Femur (tissue), 1 donor: ENCODE measurements around the gene PGAM5.

Source experiments
- DNase-seq: peaks from one replicate; pipeline ENCODE4 v3.0.0-alpha.2; 2017

The PGAM5 gene

DNA sequence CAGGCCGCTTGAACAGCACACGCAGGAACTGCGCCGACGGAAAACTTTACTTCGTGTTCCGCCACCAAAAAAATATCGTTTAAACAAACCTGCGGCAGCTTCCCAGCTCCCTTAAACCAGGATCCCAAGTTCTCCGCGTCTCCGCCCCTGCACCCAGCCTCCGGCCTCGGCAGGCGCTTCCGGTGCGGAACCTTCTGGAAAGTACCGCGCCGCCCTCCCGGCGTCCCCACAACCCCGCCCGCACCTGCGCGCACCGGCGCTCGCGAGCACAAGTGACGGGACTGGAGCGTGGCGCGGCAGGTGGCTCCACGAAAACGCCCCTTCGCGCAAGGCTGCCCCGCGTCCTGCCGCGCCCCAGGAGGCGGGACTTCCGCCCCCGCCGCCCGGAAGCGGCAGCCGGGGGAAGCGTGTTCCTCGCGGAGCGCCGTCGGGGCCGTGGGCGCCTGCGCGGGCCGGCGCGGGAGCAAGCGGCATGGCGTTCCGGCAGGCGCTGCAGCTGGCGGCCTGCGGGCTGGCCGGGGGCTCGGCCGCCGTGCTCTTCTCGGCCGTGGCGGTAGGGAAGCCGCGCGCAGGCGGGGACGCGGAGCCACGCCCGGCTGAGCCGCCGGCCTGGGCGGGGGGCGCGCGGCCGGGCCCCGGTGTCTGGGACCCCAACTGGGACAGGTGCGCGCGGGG lies at the start of gene PGAM5:
Gene PGAM5 (plus strand): TSS at position 438 of the 675 bp plus-strand sequence. CDS start 35 bp downstream, at position 473.
- DNase-seq, result peak; percentile 89

- no peak for DNase-seq
Measured at GRCh38 chr12:132660996-132661395, 49.6 kb upstream of the PGAM5 start.

GRCh38 chr12:132661972-132662371 lies 48.7 kb upstream of the PGAM5 start:
- DNase-seq, result no peak

DNA sequence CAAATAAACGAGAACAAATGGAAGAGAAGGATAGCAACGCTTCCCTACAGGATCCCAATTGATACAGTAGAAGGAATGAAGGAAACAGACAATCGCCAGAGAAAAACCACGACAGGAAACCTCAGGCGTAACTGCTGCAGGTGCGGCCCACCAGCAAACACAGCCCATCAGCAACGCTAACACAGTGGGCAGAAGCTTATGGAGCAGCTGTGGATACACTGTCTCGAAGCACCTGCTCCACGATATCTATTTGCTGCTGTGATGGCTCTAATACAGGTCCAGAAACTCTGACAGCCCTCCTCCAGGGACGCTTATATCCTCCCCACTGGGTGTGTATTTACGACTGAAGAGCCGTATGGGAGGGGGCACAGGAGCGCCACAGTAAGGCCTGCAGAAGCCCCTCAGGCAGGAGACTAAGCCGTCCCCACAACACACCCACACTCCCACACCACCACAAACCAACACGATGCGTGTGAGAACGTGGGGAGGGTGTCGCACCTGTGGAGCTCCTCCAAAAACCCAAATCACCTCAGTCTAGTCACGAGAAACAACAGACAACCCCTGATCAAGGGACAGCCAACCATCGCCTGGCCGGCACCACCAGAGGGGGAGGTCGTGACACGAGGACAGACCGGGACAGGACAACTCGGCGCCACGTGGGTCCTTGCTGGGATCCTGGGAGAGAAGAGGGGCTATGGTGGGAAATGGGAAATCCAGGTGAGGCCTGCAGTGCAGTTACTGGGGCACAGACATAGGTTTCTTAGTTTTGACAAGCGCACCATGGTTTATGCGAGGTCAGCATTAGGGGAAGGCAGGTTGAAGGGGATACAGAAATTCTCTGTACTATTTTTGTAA lies 47.5 kb upstream of the PGAM5 start:
- no peak for DNase-seq

DNA sequence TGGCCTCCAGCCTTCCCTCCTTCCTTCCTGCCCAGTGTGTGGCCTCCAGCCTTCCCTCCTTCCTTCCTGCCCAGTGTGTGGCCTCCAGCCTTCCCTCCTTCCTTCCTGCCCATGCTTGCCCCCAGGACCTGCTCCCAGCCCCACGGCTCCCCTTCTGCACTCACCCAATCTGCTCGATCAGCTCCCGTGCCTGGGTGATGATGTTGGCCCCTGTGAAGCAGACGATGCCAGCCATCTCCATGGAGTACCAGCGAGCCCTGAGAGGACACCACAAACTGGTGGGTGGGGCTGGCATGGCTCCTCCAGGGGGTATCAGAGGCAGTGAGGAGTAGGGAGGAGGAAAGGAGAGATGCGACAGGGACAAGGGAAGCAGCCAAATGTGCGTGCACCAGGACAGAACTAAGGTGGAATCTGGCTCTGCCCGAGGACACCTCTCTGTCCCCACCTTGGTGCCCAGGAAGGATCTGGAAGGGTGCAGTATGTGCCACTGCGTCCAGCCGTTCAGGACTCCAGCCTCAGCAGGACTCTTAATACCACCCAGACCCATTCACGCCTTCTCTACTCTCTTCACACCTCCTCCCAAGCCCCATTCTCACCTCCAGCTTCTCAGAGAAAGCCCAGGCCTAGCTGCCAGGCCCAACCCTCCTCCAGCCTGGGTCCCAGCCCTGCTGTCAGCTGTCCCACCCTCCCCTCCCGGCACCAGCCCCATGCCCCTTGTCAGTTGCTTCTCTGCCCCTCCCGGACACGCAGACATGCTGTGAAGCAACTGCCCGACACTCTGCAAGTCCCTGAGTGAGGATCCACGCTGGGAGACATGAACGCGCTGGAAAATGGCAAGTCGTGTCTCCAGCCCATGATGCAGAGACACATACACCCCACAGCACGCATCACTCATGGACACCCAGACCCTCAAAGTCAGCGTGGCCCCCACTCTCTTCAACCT lies 46.2 kb upstream of the PGAM5 start:
- DNase-seq, result no peak

DNA sequence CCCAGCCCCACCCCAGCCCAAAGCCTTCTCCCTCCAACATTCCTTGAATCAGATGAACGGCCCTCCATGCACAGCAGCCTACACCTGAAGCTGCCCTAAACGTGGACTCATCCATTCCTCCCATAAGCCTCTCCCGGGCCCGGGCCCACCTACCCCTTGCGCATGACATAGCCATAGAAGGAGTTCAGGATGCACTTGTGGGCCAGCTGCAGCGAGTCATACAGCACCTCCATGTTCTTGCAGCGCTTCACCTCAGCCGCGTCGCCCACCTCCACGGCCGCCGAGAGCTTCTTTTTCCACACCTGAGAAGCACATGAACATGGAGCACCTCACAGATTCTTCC lies 45.5 kb upstream of the PGAM5 start:
- DNase-seq, result no peak

DNA sequence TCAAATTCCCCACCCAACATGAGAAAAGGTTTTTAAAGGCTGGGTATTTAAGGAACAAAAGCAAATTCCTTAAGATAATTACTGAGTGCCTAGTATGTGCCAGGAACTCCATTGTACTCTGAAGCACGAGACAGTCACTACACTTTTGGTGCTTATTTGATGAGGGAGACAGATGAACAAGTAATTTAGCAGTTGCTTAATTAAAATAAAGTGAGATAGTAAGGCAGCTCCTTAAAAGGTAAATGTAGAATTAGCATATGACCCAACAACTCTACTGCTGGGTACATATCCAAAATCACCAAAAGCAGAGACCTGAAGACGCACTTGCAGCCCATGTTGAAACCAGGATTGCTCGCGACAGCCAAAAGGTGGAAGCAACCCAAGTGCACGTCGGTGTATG lies 44.8 kb upstream of the PGAM5 start:
- no peak for DNase-seq

DNA sequence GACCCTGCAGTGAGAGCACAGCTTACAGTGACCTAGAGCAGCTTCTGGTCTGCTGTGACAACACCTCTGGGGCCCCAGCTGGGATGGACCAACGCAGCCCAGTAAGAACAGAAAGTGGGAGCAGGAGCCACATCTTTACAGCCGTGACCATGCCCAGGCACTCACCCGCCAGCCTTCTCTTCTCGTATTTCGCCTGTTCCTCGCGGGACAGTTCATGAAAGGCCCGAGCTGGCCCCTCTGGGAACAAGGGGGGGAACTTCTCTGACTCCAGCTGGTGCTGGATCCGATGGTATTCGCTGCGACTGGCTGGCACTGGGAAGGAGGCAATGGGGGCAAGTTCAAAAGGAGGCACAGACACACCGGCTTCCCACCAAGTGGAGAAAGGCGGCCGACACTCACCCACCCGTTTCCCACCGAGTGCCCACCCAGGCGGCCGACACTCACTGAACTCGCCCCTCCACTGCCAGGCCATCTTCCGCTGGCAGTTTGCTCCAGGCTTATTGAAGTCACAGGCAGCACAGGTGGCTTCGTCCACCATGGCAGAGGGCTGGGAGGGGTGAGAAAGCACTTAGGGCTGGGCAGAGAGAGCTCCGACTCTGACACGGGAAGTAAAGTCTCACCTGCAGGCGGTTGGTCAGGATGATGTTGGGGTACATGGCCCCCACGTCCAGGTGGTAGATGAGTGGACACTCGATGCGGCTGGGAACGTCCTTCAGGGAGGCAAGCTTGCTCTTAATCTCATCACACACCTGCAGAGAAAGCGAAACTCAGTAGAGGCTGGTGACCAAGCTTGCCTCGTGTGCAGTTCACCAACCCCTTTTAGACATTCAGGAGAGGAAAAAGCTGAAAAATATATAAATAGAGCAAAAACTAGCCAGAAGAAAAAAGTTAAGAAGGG lies 42.2 kb upstream of the PGAM5 start:
- DNase-seq, result no peak

DNA sequence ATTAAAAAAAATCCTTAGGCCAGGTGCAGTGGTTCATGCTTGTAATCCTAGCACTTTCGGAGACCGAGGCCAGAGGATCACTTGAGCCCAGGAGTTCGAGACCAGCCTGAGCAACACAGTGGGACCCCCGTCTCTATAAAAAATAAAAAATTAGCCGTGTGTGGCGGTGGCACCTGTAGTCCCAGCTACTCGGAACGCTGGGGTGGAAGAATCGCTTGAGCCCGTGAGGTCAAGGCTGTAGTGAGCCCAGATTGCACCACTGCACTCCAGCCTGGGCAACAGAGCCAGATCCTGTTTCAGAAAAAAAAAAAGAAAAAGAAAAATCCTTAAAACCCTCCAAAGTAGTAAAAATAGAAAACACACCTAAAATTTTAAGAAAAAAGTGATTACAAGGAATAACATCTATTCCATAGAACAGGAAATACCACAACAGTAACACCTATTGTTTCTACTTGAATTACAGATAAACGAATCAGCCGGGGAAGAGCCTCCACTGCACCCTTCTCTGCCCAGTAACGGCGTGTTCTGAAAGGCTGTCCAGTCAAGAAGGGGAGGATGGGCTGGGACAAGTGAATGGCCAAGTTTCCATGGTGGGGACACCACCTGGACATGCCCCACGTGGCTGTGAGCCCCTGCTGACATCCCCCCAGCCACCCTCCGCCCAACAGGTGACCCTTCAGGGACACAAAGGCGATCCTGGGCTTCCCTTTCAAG lies 41.3 kb upstream of the PGAM5 start:
- no peak for DNase-seq

- DNase-seq, result no peak
Measured at GRCh38 chr12:132672116-132672515, 38.5 kb upstream of the PGAM5 start.

- no peak for DNase-seq
Measured at GRCh38 chr12:132672678-132673077, 38.0 kb upstream of the PGAM5 start.

DNA sequence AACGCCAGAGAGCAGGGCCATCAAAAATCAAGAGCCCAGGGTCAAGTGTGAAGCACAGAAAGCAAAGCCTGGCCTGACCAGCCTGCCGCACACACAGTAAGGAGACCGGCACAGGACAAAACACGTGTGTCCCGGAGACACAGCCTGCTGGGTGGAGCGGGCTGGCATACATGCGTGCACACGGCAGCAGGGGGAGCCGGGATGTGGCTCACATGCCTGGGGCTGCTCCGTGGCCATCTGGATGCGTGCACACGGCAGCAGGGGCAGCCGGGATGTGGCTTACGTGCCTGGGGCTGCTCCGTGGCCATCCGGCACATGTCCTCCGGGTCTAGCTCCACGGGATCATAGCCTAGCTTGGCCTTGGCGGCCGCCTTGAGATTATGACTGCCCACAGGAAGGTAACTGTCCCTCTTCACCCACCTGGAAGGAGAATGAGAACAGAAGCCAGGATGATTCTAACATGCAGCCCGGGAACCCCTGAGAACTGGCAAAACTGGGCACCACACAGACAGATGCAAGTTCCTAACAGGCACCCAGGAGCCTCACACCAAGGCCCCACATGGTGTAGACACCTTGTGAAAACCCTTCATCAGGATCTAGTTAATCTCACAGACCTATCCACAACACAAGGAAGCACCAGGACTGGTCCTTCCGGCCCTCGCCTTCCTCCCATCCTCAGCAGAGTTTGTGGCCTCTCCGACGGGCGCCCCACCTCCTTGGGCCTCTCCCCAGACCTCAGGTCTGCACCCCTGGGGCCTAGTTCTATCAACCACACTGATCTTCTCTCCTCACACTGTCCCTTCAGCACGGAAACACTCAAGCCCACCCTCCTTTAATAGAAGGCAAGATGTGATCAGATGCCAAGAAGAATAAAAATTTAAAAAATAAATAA lies 37.1 kb upstream of the PGAM5 start:
- DNase-seq, result no peak

GRCh38 chr12:132674561-132674960 lies 36.1 kb upstream of the PGAM5 start:
- DNase-seq, result no peak

DNA sequence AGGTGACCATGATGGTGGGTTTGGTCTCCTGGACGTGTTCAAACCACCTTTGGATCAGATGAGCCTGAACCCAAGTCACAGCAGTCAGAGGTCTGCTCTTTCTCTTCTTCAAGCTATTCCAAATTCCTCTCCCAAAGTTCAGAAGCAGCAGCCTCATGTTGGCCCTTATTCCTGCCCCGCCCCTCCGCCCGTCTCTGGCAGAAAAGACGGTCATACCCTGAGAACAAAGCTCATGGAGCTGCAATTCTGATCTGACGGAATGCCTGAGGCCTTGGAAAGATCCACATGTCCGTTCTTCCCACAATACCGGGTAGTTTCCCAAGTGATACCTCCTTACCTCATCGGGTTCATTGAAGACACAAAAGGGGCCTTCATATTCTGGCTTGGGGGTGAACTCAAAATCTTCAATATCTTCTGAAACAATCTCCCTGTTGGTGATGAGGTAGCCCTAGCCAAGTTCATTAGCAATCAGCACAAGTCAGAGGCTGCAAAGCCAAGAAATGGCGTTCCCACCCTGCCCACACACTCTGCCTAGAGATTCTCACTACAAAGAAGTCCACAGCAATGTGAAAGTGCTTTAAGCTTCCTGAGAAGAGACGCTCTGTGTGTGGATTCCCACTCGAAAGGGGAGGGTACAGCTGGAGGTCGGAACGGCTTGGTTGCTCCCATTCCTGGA lies 34.7 kb upstream of the PGAM5 start:
- no peak for DNase-seq

DNA sequence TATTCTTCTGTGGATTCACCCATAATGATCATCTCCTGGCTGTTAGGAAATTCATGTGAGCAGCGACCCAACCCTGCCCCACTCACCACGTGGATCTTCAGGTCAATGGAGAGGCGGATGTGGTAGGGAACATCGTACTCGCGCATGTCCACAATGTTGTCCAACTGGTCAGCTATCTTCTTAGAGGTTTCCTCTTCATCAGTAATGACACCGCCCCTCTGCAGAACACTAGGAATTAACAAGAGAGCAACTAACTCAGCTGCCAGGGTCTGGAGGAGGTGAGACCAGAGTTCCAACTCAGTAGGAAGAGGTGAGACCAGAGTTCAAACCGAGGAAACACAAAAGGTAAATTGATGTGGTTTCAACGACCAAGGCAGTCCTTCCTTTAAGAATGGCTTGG lies 33.1 kb upstream of the PGAM5 start:
- no peak for DNase-seq

GRCh38 chr12:132685400-132685799 lies 25.2 kb upstream of the PGAM5 start:
- DNase-seq, result no peak

DNA sequence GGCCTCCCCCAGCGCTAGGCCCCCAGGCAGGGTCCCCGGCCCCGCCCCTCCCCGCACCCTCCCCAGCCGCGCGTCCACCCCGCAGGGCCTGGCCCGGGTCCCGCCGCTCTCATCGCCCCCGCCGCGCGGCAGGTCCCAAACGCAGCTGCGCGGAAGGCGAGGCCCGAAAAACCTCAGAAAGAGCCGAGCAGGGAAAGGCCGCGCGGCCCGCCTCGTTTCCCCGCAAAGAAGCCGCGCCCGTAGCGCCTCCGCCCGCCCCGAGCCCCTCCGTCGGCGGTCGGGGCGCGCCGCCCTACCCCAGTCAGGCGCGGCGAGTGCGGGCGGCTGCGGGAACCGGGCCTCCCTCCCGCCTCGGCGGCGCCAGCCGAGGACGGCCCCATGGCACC lies 23.8 kb upstream of the PGAM5 start:
- DNase-seq, result peak; percentile 44

DNA sequence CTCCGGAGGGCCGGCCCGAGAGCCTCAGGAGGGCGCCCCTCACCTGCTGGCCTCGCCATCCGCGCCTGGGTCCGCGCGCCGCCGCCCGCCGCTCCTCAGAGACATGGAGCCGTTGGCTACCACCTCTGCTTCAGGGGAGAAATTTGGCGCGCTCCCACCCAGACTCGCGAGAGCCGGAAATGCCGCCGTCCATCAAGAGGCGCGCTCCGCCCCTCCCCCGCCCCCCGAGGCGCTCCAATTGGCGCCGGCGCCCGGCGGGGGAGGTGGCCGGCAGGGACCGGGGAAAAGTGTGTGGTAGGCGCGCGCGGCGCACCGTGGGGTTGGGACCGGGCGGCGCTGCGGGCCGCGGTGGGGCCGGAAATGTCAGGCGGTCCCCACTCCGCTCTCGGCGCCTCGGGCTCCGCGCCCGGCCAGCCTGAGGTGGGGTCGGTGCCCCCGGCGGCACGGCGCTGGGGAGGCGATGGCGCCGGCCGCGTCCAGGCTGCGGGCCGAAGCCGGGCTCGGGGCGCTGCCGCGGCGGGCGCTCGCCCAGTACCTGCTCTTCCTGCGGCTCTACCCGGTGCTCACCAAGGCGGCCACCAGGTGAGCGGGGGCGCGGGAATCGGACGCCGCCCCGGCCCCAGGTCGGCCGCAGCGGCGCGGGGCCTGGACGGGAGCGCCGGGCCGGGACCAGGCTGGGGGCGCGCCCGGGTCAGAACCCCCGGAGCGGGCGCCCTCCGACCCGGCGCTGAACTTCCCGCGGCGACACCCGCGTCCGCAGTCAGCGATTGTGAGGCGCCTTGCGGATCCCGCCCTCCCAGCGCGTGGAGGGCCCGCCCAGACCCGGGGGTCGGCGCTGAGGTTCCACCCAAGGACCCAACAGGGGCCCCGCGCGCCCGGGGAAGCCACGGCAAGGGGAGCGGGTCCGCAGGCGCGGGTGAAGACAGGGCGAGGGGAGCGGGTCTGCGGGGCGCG lies 23.2 kb upstream of the PGAM5 start, which contains the start of the genes POLE and PXMP2:
Gene POLE (minus strand): TSS at position 132 of the 954 bp plus-strand sequence. CDS start 27 bp downstream, at position 105.
Gene PXMP2 (plus strand): TSS at position 377 of the 954 bp plus-strand sequence. CDS start 84 bp downstream, at position 461.
- DNase-seq, result peak; percentile 96
